DND-41 (cell line): ENCODE measurements around the gene PTGS2.
"Not testable (repeated sequence)": the region's sequence is repeated elsewhere in the genome, so short reads cannot be mapped to it uniquely, and the experiment has no call there.

Experiments used
- CTCF ChIP-seq: IDR thresholded peaks from 2 replicates; pipeline ENCODE4 v1.5.1; 2012; ENCODE audit warnings: borderline replicate concordance, low read length, moderate library complexity, mild to moderate bottlenecking; ENCODE audit not compliant: poor library complexity, severe bottlenecking; ENCODE audit errors: extremely low read depth
- EZH2 ChIP-seq: IDR thresholded peaks from 3 replicates; pipeline ENCODE4 v1.6.1; 2012; ENCODE audit warnings: borderline replicate concordance, low read depth, mild to moderate bottlenecking, moderate library complexity, low read length, inconsistent platforms; ENCODE audit not compliant: severe bottlenecking

GRCh38 chr1:186637567-186637966, 42.7 kb downstream of the PTGS2 start:
- TF ChIP-seq CTCF, EZH2: not testable (repeated sequence)
